ENCODE results near the gene MRTFB.
A peak's percentile ranks its signal among the peaks of the same experiment; 100 is the strongest.

The MRTFB gene

GRCh38 chr16:14302031-14302398 lies 230.9 kb downstream of the MRTFB start:
- no peaks in the 10 kb centered on the region for H3K36me3 Mint-ChIP-seq
- peaks cover 2% of the 10 kb centered on the region for H3K27me3 Mint-ChIP-seq
- DNase-seq (ENCODE audit: low spot score in 2 of 2) (peak in 1 of 2 donors; percentile 19), ATAC-seq (ENCODE audit: low read depth) (peak; percentile 74)
- H3K27ac Mint-ChIP-seq: no peak overlapping the region
- peak overlapping the region; percentile 80 for H3K4me3 Mint-ChIP-seq
- H3K4me1 Mint-ChIP-seq: peaks cover 9% of the 10 kb centered on the region
- H3K9me3 Mint-ChIP-seq: no peaks in the 10 kb centered on the region

GRCh38 chr16:14302399-14303181 lies 231.5 kb downstream of the MRTFB start:
- DNase-seq (ENCODE audit: low spot score in 2 of 2) (peak in 1 of 2 donors; percentile 27), ATAC-seq (ENCODE audit: low read depth) (peak; percentile 14)
- Mint-ChIP-seq H3K27me3 (peaks cover 1% of the 10 kb centered on the region), H3K27ac (no peak overlapping the region), H3K36me3 (no peaks in the 10 kb centered on the region), H3K4me3 (peak overlapping the region; percentile 84), H3K4me1 (peaks cover 9% of the 10 kb centered on the region), H3K9me3 (no peaks in the 10 kb centered on the region)

GRCh38 chr16:14303182-14303618 lies 232.1 kb downstream of the MRTFB start:
- H3K9me3 Mint-ChIP-seq: no peaks in the 10 kb centered on the region
- peak overlapping the region; percentile 84 for H3K4me3 Mint-ChIP-seq
- no peak overlapping the region for H3K27ac Mint-ChIP-seq
- peaks cover 1% of the 10 kb centered on the region for H3K27me3 Mint-ChIP-seq
- no peak for ATAC-seq (ENCODE audit: low read depth)
- no peak for DNase-seq (ENCODE audit: low spot score in 2 of 2)
- no peaks in the 10 kb centered on the region for H3K36me3 Mint-ChIP-seq
- H3K4me1 Mint-ChIP-seq: peaks cover 9% of the 10 kb centered on the region

GRCh38 chr16:14303639-14304394 lies 232.7 kb downstream of the MRTFB start:
- H3K27ac Mint-ChIP-seq: no peak overlapping the region

GRCh38 chr16:14304891-14305460 lies 233.9 kb downstream of the MRTFB start:
- Mint-ChIP-seq H3K27ac (no peak overlapping the region), H3K36me3 (no peaks in the 10 kb centered on the region), H3K4me3 (no peak overlapping the region), H3K9me3 (no peaks in the 10 kb centered on the region), H3K4me1 (peaks cover 23% of the 10 kb centered on the region), H3K27me3 (peaks cover 1% of the 10 kb centered on the region)
- no peak for ATAC-seq (ENCODE audit: low read depth)
- no peak for DNase-seq (ENCODE audit: low spot score in 2 of 2)

More at GRCh38 chr16:14303639-14304394, 232.7 kb downstream of the MRTFB start:
- Mint-ChIP-seq H3K36me3 (no peaks in the 10 kb centered on the region), H3K4me3 (peak overlapping the region; percentile 84), H3K27me3 (peaks cover 1% of the 10 kb centered on the region), H3K9me3 (no peaks in the 10 kb centered on the region), H3K4me1 (peaks cover 11% of the 10 kb centered on the region)
- ATAC-seq (ENCODE audit: low read depth): no peak
- DNase-seq (ENCODE audit: low spot score in 2 of 2): no peak

GRCh38 chr16:14306485-14307058 lies 235.5 kb downstream of the MRTFB start:
- DNase-seq (ENCODE audit: low spot score in 2 of 2) (no peak), ATAC-seq (ENCODE audit: low read depth) (no peak)
- Mint-ChIP-seq H3K9me3 (no peaks in the 10 kb centered on the region), H3K36me3 (no peaks in the 10 kb centered on the region), H3K27ac (no peak overlapping the region), H3K4me3 (no peak overlapping the region), H3K27me3 (no peaks in the 10 kb centered on the region), H3K4me1 (peaks cover 19% of the 10 kb centered on the region)

GRCh38 chr16:14307059-14307526 lies 236.0 kb downstream of the MRTFB start:
- no peaks in the 10 kb centered on the region for H3K9me3 Mint-ChIP-seq
- no peak for ATAC-seq (ENCODE audit: low read depth)
- no peaks in the 10 kb centered on the region for H3K36me3 Mint-ChIP-seq
- DNase-seq (ENCODE audit: low spot score in 2 of 2): no peak
- no peak overlapping the region for H3K4me3 Mint-ChIP-seq
- no peaks in the 10 kb centered on the region for H3K27me3 Mint-ChIP-seq
- H3K4me1 Mint-ChIP-seq: peaks cover 19% of the 10 kb centered on the region
- H3K27ac Mint-ChIP-seq: no peak overlapping the region

GRCh38 chr16:14307527-14308367 lies 236.6 kb downstream of the MRTFB start:
- H3K27ac Mint-ChIP-seq: no peak overlapping the region
- H3K36me3 Mint-ChIP-seq: no peaks in the 10 kb centered on the region
- H3K9me3 Mint-ChIP-seq: no peaks in the 10 kb centered on the region
- H3K4me1 Mint-ChIP-seq: peaks cover 19% of the 10 kb centered on the region
- DNase-seq (ENCODE audit: low spot score in 2 of 2) (no peak), ATAC-seq (ENCODE audit: low read depth) (no peak)
- H3K27me3 Mint-ChIP-seq: no peaks in the 10 kb centered on the region
- H3K4me3 Mint-ChIP-seq: no peak overlapping the region

GRCh38 chr16:14308368-14308723 lies 237.2 kb downstream of the MRTFB start:
- ATAC-seq (ENCODE audit: low read depth) (no peak), DNase-seq (ENCODE audit: low spot score in 2 of 2) (no peak)
- no peak overlapping the region for H3K27ac Mint-ChIP-seq
- H3K27me3 Mint-ChIP-seq: no peaks in the 10 kb centered on the region
- no peaks in the 10 kb centered on the region for H3K36me3 Mint-ChIP-seq
- H3K4me1 Mint-ChIP-seq: peaks cover 17% of the 10 kb centered on the region
- H3K4me3 Mint-ChIP-seq: no peak overlapping the region
- H3K9me3 Mint-ChIP-seq: no peaks in the 10 kb centered on the region

- Mint-ChIP-seq H3K9me3 (no peaks in the 10 kb centered on the region), H3K36me3 (no peaks in the 10 kb centered on the region), H3K27me3 (no peaks in the 10 kb centered on the region), H3K4me3 (peak overlapping the region; percentile 70), H3K27ac (no peak overlapping the region), H3K4me1 (peaks cover 17% of the 10 kb centered on the region)
- DNase-seq (ENCODE audit: low spot score in 2 of 2) (peak in 1 of 2 donors; percentile 23), ATAC-seq (ENCODE audit: low read depth) (peak; percentile 80)
Observed at GRCh38 chr16:14309001-14309886, 238.1 kb downstream of the MRTFB start.

- no peak for DNase-seq (ENCODE audit: low spot score in 2 of 2)
- Mint-ChIP-seq H3K4me3 (peak overlapping the region; percentile 70), H3K27me3 (no peaks in the 10 kb centered on the region)
Observed at GRCh38 chr16:14309906-14310305, 238.8 kb downstream of the MRTFB start.

GRCh38 chr16:14310519-14310991 lies 239.4 kb downstream of the MRTFB start:
- H3K27me3 Mint-ChIP-seq: no peaks in the 10 kb centered on the region
- H3K27ac Mint-ChIP-seq: no peak overlapping the region
- H3K36me3 Mint-ChIP-seq: no peaks in the 10 kb centered on the region
- peak overlapping the region; percentile 30 for H3K4me3 Mint-ChIP-seq
- DNase-seq (ENCODE audit: low spot score in 2 of 2) (no peak), ATAC-seq (ENCODE audit: low read depth) (peak; percentile 29)
- peaks cover 17% of the 10 kb centered on the region for H3K4me1 Mint-ChIP-seq
- H3K9me3 Mint-ChIP-seq: no peaks in the 10 kb centered on the region

More at GRCh38 chr16:14309906-14310305, 238.8 kb downstream of the MRTFB start:
- no peak overlapping the region for H3K27ac Mint-ChIP-seq
- H3K4me1 Mint-ChIP-seq: peaks cover 17% of the 10 kb centered on the region
- H3K9me3 Mint-ChIP-seq: no peaks in the 10 kb centered on the region
- no peak for ATAC-seq (ENCODE audit: low read depth)
- no peaks in the 10 kb centered on the region for H3K36me3 Mint-ChIP-seq
